Breast epithelium (tissue), 3 donors: ENCODE data around the gene AFAP1.

Source experiments
- CTCF ChIP-seq, 3 donors: fragments of 450-650 bp; IDR thresholded peaks; one replicate each; pipeline ENCODE4 v1.5.1; 2016 to 2017; ENCODE audit warnings: antibody characterized with exemption in 3 of 3, mild to moderate bottlenecking in 3 of 3, moderate library complexity in 3 of 3
- POLR2A ChIP-seq: fragments of 450-650 bp; IDR thresholded peaks from one replicate; pipeline ENCODE4 v1.6.1; 2016; ENCODE audit warnings: antibody characterized with exemption, mild to moderate bottlenecking, moderate library complexity
- POLR2AphosphoS5 ChIP-seq, 3 donors: sonication (generic); formaldehyde crosslinking; IDR thresholded peaks; one replicate each; pipeline ENCODE4 v1.6.1; 2017; ENCODE audit warnings: antibody characterized with exemption in 3 of 3

DNA sequence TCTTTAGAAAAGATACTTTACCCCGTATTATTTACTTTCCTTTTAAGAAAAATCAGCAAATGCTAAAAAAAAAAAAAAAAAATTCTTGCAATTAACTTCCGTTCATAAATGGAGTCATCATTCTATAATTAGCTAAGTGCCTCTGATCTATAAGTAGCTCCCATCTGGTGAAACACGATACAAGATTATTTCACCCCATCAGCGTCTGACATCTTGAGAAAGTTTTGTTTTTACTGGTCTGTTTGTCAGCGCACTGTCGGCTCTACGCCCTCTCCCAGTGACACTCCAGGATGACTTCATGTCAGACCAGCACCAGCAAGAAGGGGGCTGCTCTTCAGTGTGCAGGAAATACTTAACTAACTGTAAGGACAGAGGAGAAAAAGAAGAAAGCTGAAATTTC is 108.3 kb downstream of the AFAP1 start:
- TF ChIP-seq POLR2A (no peak), CTCF (IDR thresholded peaks at IDR 0.05) (no peak), POLR2AphosphoS5 (IDR thresholded peaks at IDR 0.05) (no peak)
